T-helper 2 cell treated with Interferon-gamma antibody and Interleukin-4, amounts not matched to agents 5 μg/mL and 100 μg/mL, for 36 hours (primary cell): ENCODE data around the gene CNNM4.
A peak's percentile ranks its signal among the peaks of the same experiment; 100 is the strongest.

Source experiments
- DNase-seq: peaks from one replicate; pipeline ENCODE4 v3.0.0; 2021; ENCODE audit warnings: low spot score
- H3K27ac Mint-ChIP-seq: one replicate; pipeline ENCODE4 v1.8.0; 2021; ENCODE audit warnings: mild to moderate bottlenecking, mixed read lengths
- H3K27me3 Mint-ChIP-seq: one replicate; pipeline ENCODE4 v1.8.0; 2021; ENCODE audit warnings: low read depth, mixed read lengths
- H3K36me3 Mint-ChIP-seq: one replicate; pipeline ENCODE4 v1.8.0; 2021; ENCODE audit warnings: low read depth, mixed read lengths
- H3K4me1 Mint-ChIP-seq: one replicate; pipeline ENCODE4 v1.8.0; 2021; ENCODE audit warnings: low read depth, mixed read lengths
- H3K4me3 Mint-ChIP-seq: one replicate; pipeline ENCODE4 v1.8.0; 2022; ENCODE audit warnings: mild to moderate bottlenecking, moderate library complexity, mixed read lengths
- H3K9me3 Mint-ChIP-seq: one replicate; pipeline ENCODE4 v1.8.0; 2021; ENCODE audit warnings: mixed read lengths

Gene CNNM4

GRCh38 chr2:96832754-96833507 is 72.2 kb downstream of the CNNM4 start:
- Mint-ChIP-seq H3K27ac (no peak overlapping the region), H3K27me3 (no peaks in the 10 kb centered on the region), H3K9me3 (no peaks in the 10 kb centered on the region), H3K4me3 (no peak overlapping the region), H3K36me3 (peaks cover 53% of the 10 kb centered on the region), H3K4me1 (no peaks in the 10 kb centered on the region)
- DNase-seq, result no peak

- Mint-ChIP-seq H3K27me3 (no peaks in the 10 kb centered on the region), H3K27ac (no peak overlapping the region), H3K36me3 (peaks cover 36% of the 10 kb centered on the region), H3K4me1 (peaks cover 8% of the 10 kb centered on the region), H3K4me3 (no peak overlapping the region), H3K9me3 (no peaks in the 10 kb centered on the region)
- DNase-seq, result no peak
These were observed 75.1 kb downstream of the CNNM4 start for GRCh38 chr2:96835830-96836229.

- Mint-ChIP-seq H3K4me3 (no peak overlapping the region), H3K27ac (no peak overlapping the region), H3K36me3 (peaks cover 29% of the 10 kb centered on the region), H3K27me3 (no peaks in the 10 kb centered on the region), H3K9me3 (no peaks in the 10 kb centered on the region), H3K4me1 (peaks cover 8% of the 10 kb centered on the region)
- DNase-seq, result no peak
These were observed 76.9 kb downstream of the CNNM4 start for GRCh38 chr2:96837575-96837974.

- peaks cover 24% of the 10 kb centered on the region for H3K36me3 Mint-ChIP-seq
- H3K27ac Mint-ChIP-seq, result peak overlapping the region; percentile 81
- no peak for DNase-seq
These were observed 77.9 kb downstream of the CNNM4 start for GRCh38 chr2:96838345-96839292.

GRCh38 chr2:96839293-96839874 is 78.7 kb downstream of the CNNM4 start:
- Mint-ChIP-seq H3K27ac (peak overlapping the region; percentile 81), H3K4me3 (peak overlapping the region; percentile 64), H3K27me3 (no peaks in the 10 kb centered on the region), H3K9me3 (no peaks in the 10 kb centered on the region), H3K4me1 (peaks cover 12% of the 10 kb centered on the region), H3K36me3 (peaks cover 25% of the 10 kb centered on the region)
- DNase-seq, result peak; percentile 82

More at GRCh38 chr2:96838345-96839292, 77.9 kb downstream of the CNNM4 start:
- Mint-ChIP-seq H3K27me3 (no peaks in the 10 kb centered on the region), H3K9me3 (no peaks in the 10 kb centered on the region), H3K4me3 (peak overlapping the region; percentile 64), H3K4me1 (peaks cover 12% of the 10 kb centered on the region)

- Mint-ChIP-seq H3K9me3 (no peaks in the 10 kb centered on the region), H3K27ac (peak overlapping the region; percentile 31), H3K4me3 (peak overlapping the region; percentile 24), H3K36me3 (peaks cover 22% of the 10 kb centered on the region), H3K4me1 (peaks cover 12% of the 10 kb centered on the region), H3K27me3 (no peaks in the 10 kb centered on the region)
- DNase-seq, result no peak
These were observed 79.5 kb downstream of the CNNM4 start for GRCh38 chr2:96839875-96840850.

- DNase-seq, result no peak
- Mint-ChIP-seq H3K27ac (no peak overlapping the region), H3K9me3 (no peaks in the 10 kb centered on the region), H3K4me3 (no peak overlapping the region), H3K36me3 (peaks cover 25% of the 10 kb centered on the region), H3K27me3 (no peaks in the 10 kb centered on the region), H3K4me1 (peaks cover 12% of the 10 kb centered on the region)
These were observed 81.2 kb downstream of the CNNM4 start for GRCh38 chr2:96841701-96842495.

GRCh38 chr2:96842600-96842999 is 81.9 kb downstream of the CNNM4 start:
- no peaks in the 10 kb centered on the region for H3K27me3 Mint-ChIP-seq
- H3K27ac Mint-ChIP-seq, result no peak overlapping the region
- H3K9me3 Mint-ChIP-seq, result no peaks in the 10 kb centered on the region
- H3K4me3 Mint-ChIP-seq, result no peak overlapping the region
- H3K36me3 Mint-ChIP-seq, result peaks cover 26% of the 10 kb centered on the region
- DNase-seq, result no peak
- peaks cover 12% of the 10 kb centered on the region for H3K4me1 Mint-ChIP-seq

GRCh38 chr2:96843538-96844268 is 83.0 kb downstream of the CNNM4 start, which contains the start of gene ANKRD23:
TSS of gene ANKRD23 (minus strand) at chr2:96844021. CDS start at chr2:96843992, 29 bp downstream.
- Mint-ChIP-seq H3K4me3 (no peak within 1 kb of the TSS), H3K27ac (peak within 1 kb of the TSS; percentile 62), H3K27me3 (no peaks in the 10 kb centered on the region), H3K4me1 (peaks cover 12% of the 10 kb centered on the region), H3K36me3 (peaks cover 32% of the 10 kb centered on the region), H3K9me3 (no peaks in the 10 kb centered on the region)
- no peak for DNase-seq

GRCh38 chr2:96844405-96844808 is 83.7 kb downstream of the CNNM4 start:
- Mint-ChIP-seq H3K4me1 (peaks cover 10% of the 10 kb centered on the region), H3K4me3 (no peak overlapping the region), H3K27ac (no peak overlapping the region), H3K9me3 (no peaks in the 10 kb centered on the region), H3K36me3 (peaks cover 30% of the 10 kb centered on the region), H3K27me3 (no peaks in the 10 kb centered on the region)
- DNase-seq, result no peak

GRCh38 chr2:96846825-96847224 is 86.1 kb downstream of the CNNM4 start:
- H3K27me3 Mint-ChIP-seq, result no peaks in the 10 kb centered on the region
- no peak overlapping the region for H3K4me3 Mint-ChIP-seq
- peaks cover 5% of the 10 kb centered on the region for H3K4me1 Mint-ChIP-seq
- H3K9me3 Mint-ChIP-seq, result no peaks in the 10 kb centered on the region
- H3K36me3 Mint-ChIP-seq, result peaks cover 37% of the 10 kb centered on the region
- no peak for DNase-seq
- H3K27ac Mint-ChIP-seq, result no peak overlapping the region

GRCh38 chr2:96847586-96847985 is 86.9 kb downstream of the CNNM4 start:
- no peaks in the 10 kb centered on the region for H3K27me3 Mint-ChIP-seq
- H3K36me3 Mint-ChIP-seq, result peaks cover 41% of the 10 kb centered on the region
- no peaks in the 10 kb centered on the region for H3K9me3 Mint-ChIP-seq
- no peak overlapping the region for H3K27ac Mint-ChIP-seq
- DNase-seq, result no peak
- H3K4me3 Mint-ChIP-seq, result no peak overlapping the region
- H3K4me1 Mint-ChIP-seq, result peaks cover 5% of the 10 kb centered on the region
